GM10266 (cell line): ENCODE data around the gene EIF4G3.

ENCODE experiments used
- DNase-seq: peaks from one replicate; pipeline ENCODE4 v3.0.0; 2012; ENCODE audit errors: extremely low spot score
- CTCF ChIP-seq: IDR thresholded peaks from 2 replicates; pipeline ENCODE4 v1.5.1; 2012; ENCODE audit warnings: mild to moderate bottlenecking, low read depth; ENCODE audit not compliant: control insufficient read depth, insufficient read depth; ENCODE audit errors: missing control alignments

The EIF4G3 gene

GRCh38 chr1:20993716-20994575 is 182.8 kb downstream of the EIF4G3 start:
- TF ChIP-seq CTCF = no peak
- no peak for DNase-seq

GRCh38 chr1:20992322-20993056 is 184.2 kb downstream of the EIF4G3 start:
- peak; percentile 23 for DNase-seq
- TF ChIP-seq CTCF = no peak

- TF ChIP-seq CTCF = no peak
- DNase-seq = no peak
These were observed 187.8 kb downstream of the EIF4G3 start for GRCh38 chr1:20988943-20989342.

- DNase-seq = no peak
- TF ChIP-seq CTCF = no peak
These were observed 188.6 kb downstream of the EIF4G3 start for GRCh38 chr1:20987831-20988825.

- peak; percentile 26 for TF ChIP-seq CTCF
- DNase-seq = no peak
These were observed 193.3 kb downstream of the EIF4G3 start for GRCh38 chr1:20983297-20983889.

GRCh38 chr1:20982316-20982715 is 194.4 kb downstream of the EIF4G3 start:
- TF ChIP-seq CTCF = no peak
- no peak for DNase-seq
